Dermis blood vessel endothelial cell (primary cell): Measurements from ENCODE around the gene STRN4. TPM values are rescaled to one million over a fixed set of nuclear protein-coding genes. Genes with fewer than 3 reads are reported as not detected.

ENCODE experiments used
- DNase-seq: peaks from one replicate; pipeline ENCODE4 v3.0.0; 2010
- total RNA-seq: library from RNA; depleted of rRNA; stranded (reverse); fragments of >200 nt; gene quantifications from 2 replicates; pipeline ENCODE4 v1.2.3, GENCODE V29; 2014

STRN4 gene
- total RNA-seq, 1 donor from 2014 or later: 90.9 TPM

GRCh38 chr19:46725036-46725820, 21.0 kb downstream of the STRN4 start:
- no peak for DNase-seq

- no peak for DNase-seq
These were observed 21.8 kb downstream of the STRN4 start for GRCh38 chr19:46724468-46724867.

GRCh38 chr19:46723471-46723870, 22.8 kb downstream of the STRN4 start:
- no peak for DNase-seq

GRCh38 chr19:46723023-46723461, 23.2 kb downstream of the STRN4 start:
- DNase-seq: no peak

- no peak for DNase-seq
These were observed 23.7 kb downstream of the STRN4 start for GRCh38 chr19:46722421-46723022.

GRCh38 chr19:46722004-46722380, 24.3 kb downstream of the STRN4 start:
- peak; percentile 52 for DNase-seq

GRCh38 chr19:46721269-46722003, 24.8 kb downstream of the STRN4 start:
- peak; percentile 45 for DNase-seq

- no peak for DNase-seq
These were observed 25.6 kb downstream of the STRN4 start for GRCh38 chr19:46720503-46721239.

GRCh38 chr19:46719629-46720502, 26.4 kb downstream of the STRN4 start:
- no peak for DNase-seq

GRCh38 chr19:46718934-46719622, 27.2 kb downstream of the STRN4 start:
- no peak for DNase-seq

- DNase-seq: peak; percentile 49
These were observed 27.9 kb downstream of the STRN4 start for GRCh38 chr19:46718157-46718933.

GRCh38 chr19:46717716-46718143, 28.5 kb downstream of the STRN4 start:
- no peak for DNase-seq

GRCh38 chr19:46717034-46717715, 29.1 kb downstream of the STRN4 start, which contains the start of gene PRKD2:
Gene PRKD2 (minus strand): TSS chr19:46717114. CDS start chr19:46716370, 744 bp downstream.
- DNase-seq: peak; percentile 90

GRCh38 chr19:46716672-46717033, 29.6 kb downstream of the STRN4 start:
- DNase-seq: no peak

- DNase-seq: no peak
These were observed 30.1 kb downstream of the STRN4 start for GRCh38 chr19:46715975-46716671.

- no peak for DNase-seq
These were observed 30.7 kb downstream of the STRN4 start for GRCh38 chr19:46715620-46715974.

- DNase-seq: no peak
These were observed 31.7 kb downstream of the STRN4 start for GRCh38 chr19:46714444-46715106.

GRCh38 chr19:46713781-46714443, 32.3 kb downstream of the STRN4 start:
- DNase-seq: peak; percentile 95
